ENCODE measurements around the gene GPC3. TPM values are rescaled to one million over a fixed set of nuclear protein-coding genes. Genes with fewer than 3 reads are reported as not detected.

Gene GPC3
- total RNA-seq, 1 experiment from 2014 or later, result 0.98 TPM

- no peaks in the 10 kb centered on the region for H3K9me3 ChIP-seq (ENCODE audit: control insufficient read depth in 1 of 2, insufficient read depth in 1 of 2, low read depth in 1 of 2, low read length in 2 of 2)
- H3K79me2 ChIP-seq (ENCODE audit: insufficient read depth, low read length), result no peaks in the 10 kb centered on the region
- no peak overlapping the region for H3K4me3 ChIP-seq (replicated peaks in 1 of 2; ENCODE audit: low read depth in 1 of 2, low read length in 2 of 2)
- H2AFZ ChIP-seq (ENCODE audit: low read depth, low read length, poor library complexity, severe bottlenecking), result no peak overlapping the region
- no peaks in the 10 kb centered on the region for H3K4me1 ChIP-seq (ENCODE audit: control insufficient read depth in 1 of 2, insufficient read depth in 2 of 2, low read length in 2 of 2)
- RAD21 ChIA-PET (ENCODE audit: low non-redundant PET in 1 of 2, low total read pairs in 2 of 2, uncharacterized antibody in 2 of 2, unreplicated experiment in 2 of 2), result no interaction called here
- CTCF ChIA-PET, result no interaction called here
- ATAC-seq, result no peak
- no peak overlapping the region for H3K4me2 ChIP-seq (ENCODE audit: low read length)
- intact Hi-C loops (cut with micrococcal nuclease), result no loop called here
- no peak for TF ChIP-seq RAD21 (IDR thresholded peaks at IDR 0.05; ENCODE audit: low read depth)
- TF ChIP-seq EGR1 (IDR thresholded peaks at IDR 0.05; ENCODE audit: low read depth), result no peak
- TF ChIP-seq EZH2 (IDR thresholded peaks at IDR 0.05), result no peak
- TF ChIP-seq CTCF (IDR thresholded peaks at IDR 0.05 in 2 of 3, conservative IDR thresholded peaks at IDR 0.05 in 1 of 3; ENCODE audit: borderline replicate concordance in 1 of 3, insufficient read depth in 1 of 3, low read depth in 2 of 3, low read length in 2 of 3), result no peak
- no peak for TF ChIP-seq CBX3 (IDR thresholded peaks at IDR 0.05; ENCODE audit: low read depth)
- no peak for TF ChIP-seq ZNF274 (IDR thresholded peaks at IDR 0.05; ENCODE audit: low read depth, low read length)
- no peak for TF ChIP-seq EZH2phosphoT487 (IDR thresholded peaks at IDR 0.05; ENCODE audit: borderline replicate concordance)
- TF ChIP-seq YY1 (IDR thresholded peaks at IDR 0.05; ENCODE audit: extremely low read depth, insufficient replicate concordance, low read depth, low read length), result no peak
- TF ChIP-seq SP1 (IDR thresholded peaks at IDR 0.05; ENCODE audit: low read depth), result no peak
- no peak for TF ChIP-seq ATF3 (IDR thresholded peaks at IDR 0.05)
- TF ChIP-seq ELF1 (IDR thresholded peaks at IDR 0.05; ENCODE audit: borderline replicate concordance, low read depth), result no peak
- TF ChIP-seq ZBTB33 (IDR thresholded peaks at IDR 0.05; ENCODE audit: extremely low read depth, insufficient replicate concordance, low read length), result no peak
- no peak for TF ChIP-seq POLR2AphosphoS5 (IDR thresholded peaks at IDR 0.05; ENCODE audit: low read depth, low read length)
- TF ChIP-seq SIN3A (IDR thresholded peaks at IDR 0.05; ENCODE audit: low read depth), result no peak
- no peak for TF ChIP-seq POLR2A (IDR thresholded peaks at IDR 0.05; ENCODE audit: borderline replicate concordance, extremely low read depth, insufficient read depth, insufficient read length)
- TF ChIP-seq ZFX (IDR thresholded peaks at IDR 0.05), result no peak
- no peak for TF ChIP-seq MAX (IDR thresholded peaks at IDR 0.05)
- TF ChIP-seq SRF (IDR thresholded peaks at IDR 0.05; ENCODE audit: low read depth), result no peak
- H3K9me2 ChIP-seq (ENCODE audit: insufficient read depth), result no peaks in the 10 kb centered on the region
- BruUV-seq (replicated peaks), result no TSS peak
- H3K36me3 ChIP-seq (ENCODE audit: control insufficient read depth in 1 of 2, insufficient read depth in 2 of 2, low read length in 2 of 2), result no peaks in the 10 kb centered on the region
- H3K9ac ChIP-seq (ENCODE audit: low read length), result no peak overlapping the region
- no peak overlapping the region for H3K27ac ChIP-seq (ENCODE audit: low read depth, low read length)
- no peaks in the 10 kb centered on the region for H3K27me3 ChIP-seq (ENCODE audit: insufficient read depth, low read length)
- no peaks in the 10 kb centered on the region for H4K20me1 ChIP-seq (ENCODE audit: insufficient read depth)
- POLR2A ChIA-PET, result no interaction called here
- DNase-seq (ENCODE audit: low read depth, low spot score), result no peak
Measured at GRCh38 chrX:133580625-133581024, 404.8 kb downstream of the GPC3 start.
